NCI-H226 (cell line): Measurements from ENCODE around the gene TANGO2.

Source experiments
- DNase-seq: peaks from one replicate; pipeline ENCODE4 v3.0.0-alpha.2; 2015

Gene TANGO2

GRCh38 chr22:20014526-20015186, 6.3 kb upstream of the TANGO2 start:
- DNase-seq, result no peak

GRCh38 chr22:20015187-20015625, 5.7 kb upstream of the TANGO2 start:
- DNase-seq, result no peak

GRCh38 chr22:20015971-20016733, 4.8 kb upstream of the TANGO2 start:
- no peak for DNase-seq

- DNase-seq, result peak; percentile 56
Observed at GRCh38 chr22:20016734-20017621, 3.9 kb upstream of the TANGO2 start, which contains the start of gene ARVCF. ARVCF (minus strand) TSS chr22:20016823; CDS start chr22:19990794, 26,029 bp downstream.

GRCh38 chr22:20017622-20017958, 3.3 kb upstream of the TANGO2 start:
- DNase-seq, result no peak

GRCh38 chr22:20018001-20018400, 2.9 kb upstream of the TANGO2 start:
- no peak for DNase-seq

GRCh38 chr22:20019661-20020532, 1.0 kb upstream of the TANGO2 start:
- DNase-seq, result no peak

- DNase-seq, result no peak
Observed at GRCh38 chr22:20021196-20022181, 579 bp downstream of the TANGO2 start.

GRCh38 chr22:20022231-20022977, 1.5 kb downstream of the TANGO2 start:
- no peak for DNase-seq

GRCh38 chr22:20022978-20023613, 2.2 kb downstream of the TANGO2 start:
- no peak for DNase-seq

GRCh38 chr22:20024225-20024624, 3.3 kb downstream of the TANGO2 start:
- DNase-seq, result no peak

- no peak for DNase-seq
Observed at GRCh38 chr22:20024650-20025397, 3.9 kb downstream of the TANGO2 start.

- DNase-seq, result no peak
Observed at GRCh38 chr22:20025401-20026203, 4.7 kb downstream of the TANGO2 start.

GRCh38 chr22:20026204-20026908, 5.4 kb downstream of the TANGO2 start:
- DNase-seq, result no peak

GRCh38 chr22:20026996-20027601, 6.2 kb downstream of the TANGO2 start:
- DNase-seq, result no peak

GRCh38 chr22:20027966-20028854, 7.3 kb downstream of the TANGO2 start:
- DNase-seq, result no peak
